ENCODE measurements around the gene TEX10. TPM values are rescaled to one million over a fixed set of nuclear protein-coding genes. Genes with fewer than 3 reads are reported as not detected.

TEX10 gene
- total RNA-seq, 1 donor, result 29.3 TPM

DNA sequence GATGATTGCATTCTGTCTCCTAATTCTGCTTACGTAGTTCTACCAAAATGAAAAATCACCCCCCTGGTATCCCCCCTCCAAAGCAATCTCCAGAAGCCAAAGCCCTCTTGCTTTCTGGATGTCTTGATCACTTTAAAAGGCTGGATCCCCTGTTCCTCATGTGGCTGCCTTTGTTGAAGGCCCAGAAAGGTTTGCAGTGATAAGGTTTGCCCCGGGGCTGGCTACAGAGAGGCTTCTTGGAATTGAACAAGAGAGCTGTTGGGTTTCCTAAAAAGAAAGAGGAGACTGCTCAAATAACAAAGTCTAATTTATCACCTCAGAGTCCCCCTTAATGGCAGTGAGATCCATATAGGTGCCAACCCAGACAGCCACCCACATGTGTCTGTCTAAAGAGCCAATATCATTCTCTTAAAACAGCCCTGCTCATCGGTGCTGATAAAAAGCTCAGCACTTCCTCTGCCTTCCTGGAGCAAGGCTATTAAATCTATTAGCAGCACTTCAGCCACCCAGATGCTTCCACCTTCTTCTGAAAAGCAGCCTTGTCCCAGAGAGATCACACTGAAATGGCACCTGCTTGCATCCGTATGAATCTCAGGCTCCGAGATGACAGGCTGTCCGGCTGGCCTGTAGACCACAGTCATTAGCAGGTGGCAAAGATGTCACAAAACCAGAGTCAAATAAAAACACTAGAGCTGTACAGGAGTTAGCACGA is 70.9 kb downstream of the TEX10 start:
- peaks cover 12% of the 10 kb centered on the region for H3K36me3 ChIP-seq (ENCODE audit: insufficient read depth, low read length)
- no peaks in the 10 kb centered on the region for H3K27me3 ChIP-seq (ENCODE audit: insufficient read depth, low read length)
- no peaks in the 10 kb centered on the region for H3K79me2 ChIP-seq (ENCODE audit: insufficient read depth, low read length)
- H3K4me2 ChIP-seq (ENCODE audit: insufficient read depth, low read length), result no peak overlapping the region
- no peaks in the 10 kb centered on the region for H4K20me1 ChIP-seq (ENCODE audit: insufficient read depth, low read length)
- peaks cover 8% of the 10 kb centered on the region for H3K4me1 ChIP-seq (ENCODE audit: insufficient read depth, low read length)
- no peak overlapping the region for H3K27ac ChIP-seq (ENCODE audit: low read depth, low read length)
- TF ChIP-seq, protein P1, sequence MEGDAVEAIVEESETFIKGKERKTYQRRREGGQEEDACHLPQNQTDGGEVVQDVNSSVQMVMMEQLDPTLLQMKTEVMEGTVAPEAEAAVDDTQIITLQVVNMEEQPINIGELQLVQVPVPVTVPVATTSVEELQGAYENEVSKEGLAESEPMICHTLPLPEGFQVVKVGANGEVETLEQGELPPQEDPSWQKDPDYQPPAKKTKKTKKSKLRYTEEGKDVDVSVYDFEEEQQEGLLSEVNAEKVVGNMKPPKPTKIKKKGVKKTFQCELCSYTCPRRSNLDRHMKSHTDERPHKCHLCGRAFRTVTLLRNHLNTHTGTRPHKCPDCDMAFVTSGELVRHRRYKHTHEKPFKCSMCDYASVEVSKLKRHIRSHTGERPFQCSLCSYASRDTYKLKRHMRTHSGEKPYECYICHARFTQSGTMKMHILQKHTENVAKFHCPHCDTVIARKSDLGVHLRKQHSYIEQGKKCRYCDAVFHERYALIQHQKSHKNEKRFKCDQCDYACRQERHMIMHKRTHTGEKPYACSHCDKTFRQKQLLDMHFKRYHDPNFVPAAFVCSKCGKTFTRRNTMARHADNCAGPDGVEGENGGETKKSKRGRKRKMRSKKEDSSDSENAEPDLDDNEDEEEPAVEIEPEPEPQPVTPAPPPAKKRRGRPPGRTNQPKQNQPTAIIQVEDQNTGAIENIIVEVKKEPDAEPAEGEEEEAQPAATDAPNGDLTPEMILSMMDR (IDR thresholded peaks at IDR 0.05; ENCODE audit: extremely low read depth, low read depth, low read length), result no peak
- H2AFZ ChIP-seq (ENCODE audit: low read length), result no peak overlapping the region
- no peak for DNase-seq (ENCODE audit: insufficient read length, low spot score, missing footprints)
- no peak overlapping the region for H3K4me3 ChIP-seq (ENCODE audit: insufficient read depth, low read length)
- no peaks in the 10 kb centered on the region for H3K9me3 ChIP-seq (ENCODE audit: low read depth, low read length)

DNA sequence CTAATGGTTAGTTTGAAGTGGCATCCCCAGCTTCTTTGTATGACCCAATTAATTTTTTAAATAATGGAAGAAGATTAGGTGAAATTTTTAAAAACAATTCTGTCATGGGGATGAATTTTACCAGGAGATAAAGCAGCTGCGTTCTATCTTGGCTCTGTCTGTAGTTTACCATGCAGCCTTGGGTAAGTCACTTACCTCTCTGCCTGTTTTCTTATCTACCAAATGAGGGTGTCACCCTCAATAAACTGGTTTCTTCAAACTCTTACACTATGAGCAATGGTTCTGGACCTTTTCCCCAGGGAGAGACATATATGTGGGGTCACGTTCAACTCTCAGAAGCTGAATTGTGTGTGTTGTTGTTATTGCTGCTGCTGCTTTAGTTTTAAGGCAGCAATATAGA is 71.7 kb downstream of the TEX10 start:
- no peak overlapping the region for H3K4me3 ChIP-seq (ENCODE audit: insufficient read depth, low read length)
- no peaks in the 10 kb centered on the region for H3K9me3 ChIP-seq (ENCODE audit: low read depth, low read length)
- H3K27ac ChIP-seq (ENCODE audit: low read depth, low read length), result no peak overlapping the region
- H3K79me2 ChIP-seq (ENCODE audit: insufficient read depth, low read length), result no peaks in the 10 kb centered on the region
- DNase-seq (ENCODE audit: insufficient read length, low spot score, missing footprints), result no peak
- peaks cover 9% of the 10 kb centered on the region for H3K36me3 ChIP-seq (ENCODE audit: insufficient read depth, low read length)
- no peaks in the 10 kb centered on the region for H3K27me3 ChIP-seq (ENCODE audit: insufficient read depth, low read length)
- H3K4me2 ChIP-seq (ENCODE audit: insufficient read depth, low read length), result no peak overlapping the region
- H4K20me1 ChIP-seq (ENCODE audit: insufficient read depth, low read length), result no peaks in the 10 kb centered on the region
- TF ChIP-seq, protein P1 (IDR thresholded peaks at IDR 0.05; ENCODE audit: extremely low read depth, low read depth, low read length), result no peak
- H2AFZ ChIP-seq (ENCODE audit: low read length), result no peak overlapping the region
- H3K4me1 ChIP-seq (ENCODE audit: insufficient read depth, low read length), result peaks cover 8% of the 10 kb centered on the region

DNA sequence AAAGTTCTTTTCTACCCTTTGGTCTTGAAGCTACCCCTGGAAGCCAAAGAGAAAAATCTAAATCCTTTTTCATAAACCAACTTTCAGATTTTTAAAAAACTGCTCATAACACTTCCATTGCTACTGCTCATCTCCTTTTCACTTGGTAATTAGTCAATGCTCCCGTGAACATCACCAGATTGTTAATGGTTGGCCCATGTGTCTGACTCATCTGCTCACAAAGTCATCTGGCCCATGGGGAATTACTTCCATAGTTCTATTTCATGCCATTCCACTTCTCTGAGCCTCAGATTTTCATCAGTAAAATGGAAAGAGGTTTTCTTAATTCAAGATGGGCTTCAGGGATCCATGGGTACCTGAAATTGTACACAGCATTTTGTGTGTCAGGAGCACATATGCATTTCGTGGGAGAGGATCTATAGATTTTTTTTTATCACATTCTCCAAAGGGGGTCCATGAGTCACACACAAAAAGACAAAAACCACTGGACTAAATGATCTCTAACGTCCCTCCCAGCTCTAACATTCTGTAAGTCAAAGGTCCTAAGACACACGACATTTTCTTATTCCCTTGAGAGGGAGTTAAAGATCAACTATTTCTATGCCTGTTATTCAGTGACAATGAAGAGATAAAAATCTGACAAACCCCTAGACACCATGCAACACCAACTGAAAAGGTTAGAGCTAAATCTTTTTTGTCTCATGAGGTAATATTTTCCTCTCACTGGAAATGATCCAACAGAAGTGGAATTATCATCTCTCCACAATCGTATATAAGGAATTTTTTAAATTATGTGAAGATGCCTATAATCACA is 75.4 kb downstream of the TEX10 start:
- Histone ChIP-seq H3K9me3 (ENCODE audit: low read depth, low read length) (no peaks in the 10 kb centered on the region), H3K4me1 (ENCODE audit: insufficient read depth, low read length) (peaks cover 8% of the 10 kb centered on the region), H4K20me1 (ENCODE audit: insufficient read depth, low read length) (no peaks in the 10 kb centered on the region), H3K27me3 (ENCODE audit: insufficient read depth, low read length) (no peaks in the 10 kb centered on the region), H3K79me2 (ENCODE audit: insufficient read depth, low read length) (no peaks in the 10 kb centered on the region), H3K4me2 (ENCODE audit: insufficient read depth, low read length) (no peak overlapping the region), H2AFZ (ENCODE audit: low read length) (no peak overlapping the region), H3K4me3 (ENCODE audit: insufficient read depth, low read length) (no peak overlapping the region), H3K27ac (ENCODE audit: low read depth, low read length) (no peak overlapping the region), H3K36me3 (ENCODE audit: insufficient read depth, low read length) (peaks cover 5% of the 10 kb centered on the region)
- TF ChIP-seq, protein P1 (IDR thresholded peaks at IDR 0.05; ENCODE audit: extremely low read depth, low read depth, low read length), result no peak
- DNase-seq (ENCODE audit: insufficient read length, low spot score, missing footprints), result peak; percentile 81

DNA sequence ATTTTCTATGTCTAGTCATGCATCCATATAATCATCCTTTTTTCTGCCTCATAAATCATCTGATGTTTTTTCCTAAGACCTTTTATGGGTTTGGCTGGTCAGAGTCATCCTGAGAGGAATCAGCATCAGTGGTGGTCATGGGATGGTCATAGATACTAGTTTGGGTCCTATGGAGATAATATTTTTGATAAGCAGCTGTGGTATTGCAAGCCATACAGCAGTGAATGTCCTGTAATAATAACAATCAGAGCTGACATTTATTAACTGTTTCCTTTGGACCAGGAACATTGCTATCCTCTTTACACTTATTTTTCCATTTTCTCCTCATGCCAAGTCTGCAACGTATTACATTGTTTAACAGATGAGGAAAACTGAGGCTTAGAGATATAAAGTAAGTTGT is 83.1 kb downstream of the TEX10 start:
- TF ChIP-seq, protein P1 (IDR thresholded peaks at IDR 0.05; ENCODE audit: extremely low read depth, low read depth, low read length), result no peak
- no peaks in the 10 kb centered on the region for H3K27me3 ChIP-seq (ENCODE audit: insufficient read depth, low read length)
- H3K9me3 ChIP-seq (ENCODE audit: low read depth, low read length), result no peaks in the 10 kb centered on the region
- no peaks in the 10 kb centered on the region for H3K36me3 ChIP-seq (ENCODE audit: insufficient read depth, low read length)
- no peak overlapping the region for H3K4me3 ChIP-seq (ENCODE audit: insufficient read depth, low read length)
- no peak for DNase-seq (ENCODE audit: insufficient read length, low spot score, missing footprints)
- no peak overlapping the region for H3K27ac ChIP-seq (ENCODE audit: low read depth, low read length)
- no peak overlapping the region for H2AFZ ChIP-seq (ENCODE audit: low read length)
- no peak overlapping the region for H3K4me2 ChIP-seq (ENCODE audit: insufficient read depth, low read length)
- no peaks in the 10 kb centered on the region for H4K20me1 ChIP-seq (ENCODE audit: insufficient read depth, low read length)
- no peaks in the 10 kb centered on the region for H3K4me1 ChIP-seq (ENCODE audit: insufficient read depth, low read length)
- H3K79me2 ChIP-seq (ENCODE audit: insufficient read depth, low read length), result no peaks in the 10 kb centered on the region
